ENCODE data around the gene HHAT.

GRCh38 chr1:210504286-210504685 lies 175.6 kb downstream of the HHAT start:
- no peak for TF ChIP-seq CTCF (IDR thresholded peaks at IDR 0.05 in 4 of 5, conservative IDR thresholded peaks at IDR 0.05 in 1 of 5)
- TF ChIP-seq POLR2A (IDR thresholded peaks at IDR 0.05): no peak

All from gastrocnemius medialis (tissue), 4 donors.